Measurements from ENCODE around the gene KDM5D. TPM values are rescaled to one million over a fixed set of nuclear protein-coding genes. Genes with fewer than 3 reads are reported as not detected.

Gene KDM5D
- total and polyA plus RNA-seq, 4 donors = 6.1 to 26.4 TPM; not detected in 2

GRCh38 chrY:19717146-19717545 lies 27.4 kb downstream of the KDM5D start:
- Histone ChIP-seq H3K27me3 (ENCODE audit: control insufficient read depth in 4 of 4, insufficient read depth in 4 of 4, low read length in 3 of 4) (no peaks in the 10 kb centered on the region), H3K9me3 (ENCODE audit: control insufficient read depth in 4 of 4, low read length in 3 of 4) (no peaks in the 10 kb centered on the region), H3K4me3 (ENCODE audit: low read depth in 1 of 3, low read length in 3 of 3) (no peak overlapping the region), H3K36me3 (ENCODE audit: control insufficient read depth in 4 of 4, insufficient read depth in 3 of 4, low read depth in 1 of 4, low read length in 3 of 4) (peaks cover 0 to 30% (median 1%) of the 10 kb centered on the region in 4 donors), H3K9ac (ENCODE audit: low read depth in 1 of 2, low read length in 2 of 2) (no peak overlapping the region), H3K27ac (ENCODE audit: low read depth in 1 of 2, low read length in 2 of 2) (no peak overlapping the region), H3K4me1 (ENCODE audit: control insufficient read depth in 4 of 4, insufficient read depth in 4 of 4, low read length in 3 of 4) (no peaks in the 10 kb centered on the region)
- 96% methylated on average over 3 of the region's 3 CpGs for WGBS
- DNase-seq (ENCODE audit: low spot score) = no peak
- no peak for TF ChIP-seq RXRA (IDR thresholded peaks at IDR 0.05)

DNA sequence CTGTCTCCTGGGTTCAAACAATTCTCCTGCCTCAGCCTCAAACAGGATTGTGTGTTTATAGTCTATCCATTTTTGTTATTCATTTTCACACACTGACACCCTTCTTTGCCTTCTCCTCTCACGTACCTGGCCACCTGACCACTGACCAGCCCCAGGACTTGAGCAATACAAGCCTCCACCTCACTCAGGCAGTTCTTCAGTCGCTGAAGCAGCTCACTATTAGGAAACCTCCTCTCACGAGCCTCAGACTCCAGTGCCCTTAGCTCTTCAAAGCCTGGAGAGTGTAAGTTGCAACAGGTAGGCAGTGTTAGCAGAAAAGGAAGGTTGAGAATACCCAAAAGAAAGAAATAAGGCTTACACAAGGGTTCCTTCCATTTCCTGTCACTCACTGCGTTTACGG lies 29.3 kb downstream of the KDM5D start:
- peaks cover 0 to 23% (median 1%) of the 10 kb centered on the region in 4 donors for H3K36me3 ChIP-seq (ENCODE audit: control insufficient read depth in 4 of 4, insufficient read depth in 3 of 4, low read depth in 1 of 4, low read length in 3 of 4)
- H3K9ac ChIP-seq (ENCODE audit: low read depth in 1 of 2, low read length in 2 of 2) = no peak overlapping the region
- 99% methylated on average over 5 of the region's 5 CpGs for WGBS
- DNase-seq (ENCODE audit: low spot score) = no peak
- H3K27me3 ChIP-seq (ENCODE audit: control insufficient read depth in 4 of 4, insufficient read depth in 4 of 4, low read length in 3 of 4) = no peaks in the 10 kb centered on the region
- TF ChIP-seq, protein P1, sequence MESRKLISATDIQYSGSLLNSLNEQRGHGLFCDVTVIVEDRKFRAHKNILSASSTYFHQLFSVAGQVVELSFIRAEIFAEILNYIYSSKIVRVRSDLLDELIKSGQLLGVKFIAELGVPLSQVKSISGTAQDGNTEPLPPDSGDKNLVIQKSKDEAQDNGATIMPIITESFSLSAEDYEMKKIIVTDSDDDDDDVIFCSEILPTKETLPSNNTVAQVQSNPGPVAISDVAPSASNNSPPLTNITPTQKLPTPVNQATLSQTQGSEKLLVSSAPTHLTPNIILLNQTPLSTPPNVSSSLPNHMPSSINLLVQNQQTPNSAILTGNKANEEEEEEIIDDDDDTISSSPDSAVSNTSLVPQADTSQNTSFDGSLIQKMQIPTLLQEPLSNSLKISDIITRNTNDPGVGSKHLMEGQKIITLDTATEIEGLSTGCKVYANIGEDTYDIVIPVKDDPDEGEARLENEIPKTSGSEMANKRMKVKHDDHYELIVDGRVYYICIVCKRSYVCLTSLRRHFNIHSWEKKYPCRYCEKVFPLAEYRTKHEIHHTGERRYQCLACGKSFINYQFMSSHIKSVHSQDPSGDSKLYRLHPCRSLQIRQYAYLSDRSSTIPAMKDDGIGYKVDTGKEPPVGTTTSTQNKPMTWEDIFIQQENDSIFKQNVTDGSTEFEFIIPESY (IDR thresholded peaks at IDR 0.05) = no peak
- TF ChIP-seq, protein P2, sequence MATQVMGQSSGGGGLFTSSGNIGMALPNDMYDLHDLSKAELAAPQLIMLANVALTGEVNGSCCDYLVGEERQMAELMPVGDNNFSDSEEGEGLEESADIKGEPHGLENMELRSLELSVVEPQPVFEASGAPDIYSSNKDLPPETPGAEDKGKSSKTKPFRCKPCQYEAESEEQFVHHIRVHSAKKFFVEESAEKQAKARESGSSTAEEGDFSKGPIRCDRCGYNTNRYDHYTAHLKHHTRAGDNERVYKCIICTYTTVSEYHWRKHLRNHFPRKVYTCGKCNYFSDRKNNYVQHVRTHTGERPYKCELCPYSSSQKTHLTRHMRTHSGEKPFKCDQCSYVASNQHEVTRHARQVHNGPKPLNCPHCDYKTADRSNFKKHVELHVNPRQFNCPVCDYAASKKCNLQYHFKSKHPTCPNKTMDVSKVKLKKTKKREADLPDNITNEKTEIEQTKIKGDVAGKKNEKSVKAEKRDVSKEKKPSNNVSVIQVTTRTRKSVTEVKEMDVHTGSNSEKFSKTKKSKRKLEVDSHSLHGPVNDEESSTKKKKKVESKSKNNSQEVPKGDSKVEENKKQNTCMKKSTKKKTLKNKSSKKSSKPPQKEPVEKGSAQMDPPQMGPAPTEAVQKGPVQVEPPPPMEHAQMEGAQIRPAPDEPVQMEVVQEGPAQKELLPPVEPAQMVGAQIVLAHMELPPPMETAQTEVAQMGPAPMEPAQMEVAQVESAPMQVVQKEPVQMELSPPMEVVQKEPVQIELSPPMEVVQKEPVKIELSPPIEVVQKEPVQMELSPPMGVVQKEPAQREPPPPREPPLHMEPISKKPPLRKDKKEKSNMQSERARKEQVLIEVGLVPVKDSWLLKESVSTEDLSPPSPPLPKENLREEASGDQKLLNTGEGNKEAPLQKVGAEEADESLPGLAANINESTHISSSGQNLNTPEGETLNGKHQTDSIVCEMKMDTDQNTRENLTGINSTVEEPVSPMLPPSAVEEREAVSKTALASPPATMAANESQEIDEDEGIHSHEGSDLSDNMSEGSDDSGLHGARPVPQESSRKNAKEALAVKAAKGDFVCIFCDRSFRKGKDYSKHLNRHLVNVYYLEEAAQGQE (IDR thresholded peaks at IDR 0.05) = no peak
- TF ChIP-seq FOXA2 (IDR thresholded peaks at IDR 0.05) = no peak
- TF ChIP-seq JUND (IDR thresholded peaks at IDR 0.05) = no peak
- no peak for TF ChIP-seq TAF1 (conservative IDR thresholded peaks at IDR 0.05)
- no peak for TF ChIP-seq NR2F2 (IDR thresholded peaks at IDR 0.05)
- TF ChIP-seq, protein P3, sequence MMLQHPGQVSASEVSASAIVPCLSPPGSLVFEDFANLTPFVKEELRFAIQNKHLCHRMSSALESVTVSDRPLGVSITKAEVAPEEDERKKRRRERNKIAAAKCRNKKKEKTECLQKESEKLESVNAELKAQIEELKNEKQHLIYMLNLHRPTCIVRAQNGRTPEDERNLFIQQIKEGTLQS (IDR thresholded peaks at IDR 0.05) = no peak
- no peak for TF ChIP-seq RXRA (IDR thresholded peaks at IDR 0.05)
- no peak for TF ChIP-seq YY1 (IDR thresholded peaks at IDR 0.05)
- TF ChIP-seq FOXA1 (IDR thresholded peaks at IDR 0.05) = no peak
- TF ChIP-seq HNF4G (IDR thresholded peaks at IDR 0.05) = no peak
- TF ChIP-seq SP1 (IDR thresholded peaks at IDR 0.05) = no peak
- TF ChIP-seq, protein P4, sequence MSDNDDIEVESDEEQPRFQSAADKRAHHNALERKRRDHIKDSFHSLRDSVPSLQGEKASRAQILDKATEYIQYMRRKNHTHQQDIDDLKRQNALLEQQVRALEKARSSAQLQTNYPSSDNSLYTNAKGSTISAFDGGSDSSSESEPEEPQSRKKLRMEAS (IDR thresholded peaks at IDR 0.05) = no peak
- H3K9me3 ChIP-seq (ENCODE audit: control insufficient read depth in 4 of 4, low read length in 3 of 4) = no peaks in the 10 kb centered on the region
- H3K4me1 ChIP-seq (ENCODE audit: control insufficient read depth in 4 of 4, insufficient read depth in 4 of 4, low read length in 3 of 4) = no peaks in the 10 kb centered on the region
- H3K27ac ChIP-seq (ENCODE audit: low read depth in 1 of 2, low read length in 2 of 2) = no peak overlapping the region
- H3K4me3 ChIP-seq (ENCODE audit: low read depth in 1 of 3, low read length in 3 of 3) = no peak overlapping the region

DNA sequence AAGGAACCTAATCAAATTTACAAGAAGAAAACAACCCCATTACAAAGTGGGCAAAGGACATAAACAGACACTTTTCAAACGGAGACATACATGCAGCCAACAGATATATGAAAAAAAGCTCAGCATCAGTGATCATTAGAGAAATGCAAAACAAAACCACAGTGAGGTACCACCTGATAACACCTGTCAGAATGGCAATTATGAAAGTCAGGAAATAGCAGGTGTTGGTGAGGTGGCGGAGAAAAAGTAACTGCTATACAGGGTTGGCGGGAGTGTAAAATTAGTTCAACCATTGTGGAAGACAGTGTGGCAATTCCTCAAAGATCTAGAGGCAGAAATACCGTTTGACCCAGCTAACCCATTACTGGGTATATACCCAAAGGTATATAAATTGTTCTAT lies 31.1 kb downstream of the KDM5D start:
- Histone ChIP-seq H3K36me3 (ENCODE audit: control insufficient read depth in 4 of 4, insufficient read depth in 3 of 4, low read depth in 1 of 4, low read length in 3 of 4) (peaks cover 0 to 27% (median 4%) of the 10 kb centered on the region in 4 donors), H3K27me3 (ENCODE audit: control insufficient read depth in 4 of 4, insufficient read depth in 4 of 4, low read length in 3 of 4) (no peaks in the 10 kb centered on the region), H3K9ac (ENCODE audit: low read depth in 1 of 2, low read length in 2 of 2) (no peak overlapping the region), H3K4me3 (ENCODE audit: low read depth in 1 of 3, low read length in 3 of 3) (no peak overlapping the region), H3K9me3 (ENCODE audit: control insufficient read depth in 4 of 4, low read length in 3 of 4) (no peaks in the 10 kb centered on the region), H3K27ac (ENCODE audit: low read depth in 1 of 2, low read length in 2 of 2) (no peak overlapping the region), H3K4me1 (ENCODE audit: control insufficient read depth in 4 of 4, insufficient read depth in 4 of 4, low read length in 3 of 4) (no peaks in the 10 kb centered on the region)
- 97% methylated on average over 4 of the region's 4 CpGs for WGBS
- TF ChIP-seq, protein P4 (IDR thresholded peaks at IDR 0.05) = no peak
- no peak for TF ChIP-seq NR2F2 (IDR thresholded peaks at IDR 0.05)
- no peak for TF ChIP-seq YY1 (IDR thresholded peaks at IDR 0.05)
- DNase-seq (ENCODE audit: low spot score) = no peak
